Upper lobe of left lung (tissue), 6 donors: ENCODE measurements around the gene ZACN. TPM values are rescaled to one million over a fixed set of nuclear protein-coding genes. Genes with fewer than 3 reads are reported as not detected.

ENCODE experiments used
- ATAC-seq, 2 donors: fragments of 200-7000 bp; cut with Tn5 transposase; one replicate each; pipeline ENCODE4 v1.9.1; 2022; ENCODE audit warnings: mild to moderate bottlenecking in 2 of 2, moderate library complexity in 2 of 2; ENCODE audit not compliant: low FRiP score in 2 of 2
- DNase-seq, 2 donors: peaks; one replicate each; pipeline ENCODE4 v3.0.0-alpha.2; 2019 to 2020
- H3K27ac ChIP-seq, 4 donors: fragments of 200-600 bp; sonication (generic); one replicate each; pipeline ENCODE4 v1.5.1; 2016 to 2019
- H3K27me3 ChIP-seq, 4 donors: fragments of 200-600 bp; sonication (generic); one replicate each; pipeline ENCODE4 v1.5.1; 2017 to 2019
- H3K36me3 ChIP-seq, 4 donors: fragments of 200-600 bp; sonication (generic); one replicate each; pipeline ENCODE4 v1.5.1; 2016 to 2019
- H3K4me1 ChIP-seq, 4 donors: fragments of 200-600 bp; sonication (generic); one replicate each; pipeline ENCODE4 v1.5.1; 2018 to 2019
- H3K4me3 ChIP-seq, 4 donors: fragments of 200-600 bp; sonication (generic); one replicate each; pipeline ENCODE4 v1.5.1; 2017 to 2019; ENCODE audit warnings: mild to moderate bottlenecking in 2 of 4, moderate library complexity in 1 of 4
- H3K9me3 ChIP-seq, 4 donors: fragments of 200-600 bp; sonication (generic); one replicate each; pipeline ENCODE4 v1.5.1; 2018 to 2019
- CTCF ChIP-seq, 6 experiments: fragments of 450-650 bp in 4 of 6; fragments of 200-600 bp in 2 of 6; sonication (generic) in 2 of 6; IDR thresholded peaks; one replicate each; pipeline ENCODE4 v1.5.1; 2016 to 2019; ENCODE audit warnings: antibody characterized with exemption in 6 of 6
- EP300 ChIP-seq, 4 donors: sonication (generic); formaldehyde crosslinking; IDR thresholded peaks; one replicate each; pipeline ENCODE4 v1.5.1; 2017; ENCODE audit warnings: antibody characterized with exemption in 4 of 4, control low read depth in 2 of 4
- POLR2A ChIP-seq, 4 donors: fragments of 450-650 bp; IDR thresholded peaks; one replicate each; pipeline ENCODE4 v1.5.1; 2016 to 2017; ENCODE audit warnings: antibody characterized with exemption in 4 of 4, mild to moderate bottlenecking in 2 of 4
- POLR2AphosphoS5 ChIP-seq, 2 donors: sonication (generic); formaldehyde crosslinking; IDR thresholded peaks; one replicate each; pipeline ENCODE4 v1.5.1; 2017; ENCODE audit warnings: antibody characterized with exemption in 2 of 2
- WGBS, 2 donors: methylation state at CpG; one replicate each; pipeline ENCODE4 v1.1.5; 2017 to 2018; 5-methylcytosine and 5-hydroxymethylcytosine counted together
- total RNA-seq, 6 donors: library from RNA; depleted of rRNA in 4 of 6; stranded (reverse); fragments of >200 nt in 4 of 6; gene quantifications; one replicate each; pipeline versions ENCODE4 v1.1.0 to v1.2.1, GENCODE V29; 2016 to 2021
- donor health status: DM: no; HTN: no; CAD: no; lungs with moderate emphysema.
- donor health status: DM: no; HTN: yes; CAD: no; lungs with severe emphysema.

The ZACN gene
- total RNA-seq, 6 donors from 2014 or later, result not detected

GRCh38 chr17:76049239-76049638 is 29.7 kb upstream of the ZACN start:
- WGBS, 2 donors, result 76 to 81% methylated on average over 3 of the region's 3 CpGs
- Histone ChIP-seq H3K36me3 (peaks cover 36 to 96% (median 71%) of the 10 kb centered on the region in 4 donors), H3K27me3 (no peaks in the 10 kb centered on the region), H3K9me3 (no peaks in the 10 kb centered on the region), H3K4me1 (peaks cover 0 to 19% (median 7%) of the 10 kb centered on the region in 4 donors), H3K4me3 (no peak overlapping the region), H3K27ac (peak overlapping the region in 1 of 4 donors; percentile 19)
- no peak for DNase-seq
- no peak for ATAC-seq
- no peak for TF ChIP-seq CTCF (IDR thresholded peaks at IDR 0.05)
- TF ChIP-seq POLR2A (IDR thresholded peaks at IDR 0.05), result no peak
- peak in 1 of 2 donors; percentile 6 for TF ChIP-seq POLR2AphosphoS5 (IDR thresholded peaks at IDR 0.05)
- TF ChIP-seq EP300 (IDR thresholded peaks at IDR 0.05), result no peak

GRCh38 chr17:76049836-76050537 is 29.0 kb upstream of the ZACN start:
- peaks cover 0 to 20% (median 7%) of the 10 kb centered on the region in 4 donors for H3K4me1 ChIP-seq
- WGBS, 2 donors, result 85 to 89% methylated on average over 12 to 15 of the region's 15 CpGs
- peak overlapping the region; percentile 52 to 80 (median 70) for H3K27ac ChIP-seq
- peaks cover 31 to 96% (median 66%) of the 10 kb centered on the region in 4 donors for H3K36me3 ChIP-seq
- H3K9me3 ChIP-seq, result no peaks in the 10 kb centered on the region
- no peak for TF ChIP-seq POLR2A (IDR thresholded peaks at IDR 0.05)
- no peak for TF ChIP-seq POLR2AphosphoS5 (IDR thresholded peaks at IDR 0.05)
- no peak for TF ChIP-seq CTCF (IDR thresholded peaks at IDR 0.05)
- no peak for TF ChIP-seq EP300 (IDR thresholded peaks at IDR 0.05)
- H3K4me3 ChIP-seq, result no peak overlapping the region
- ATAC-seq (no peak), DNase-seq (no peak)
- H3K27me3 ChIP-seq, result no peaks in the 10 kb centered on the region

GRCh38 chr17:76050538-76051467 is 28.2 kb upstream of the ZACN start:
- Histone ChIP-seq H3K4me1 (peaks cover 0 to 20% (median 7%) of the 10 kb centered on the region in 4 donors), H3K27ac (peak overlapping the region; percentile 52 to 80 (median 70)), H3K4me3 (no peak overlapping the region), H3K27me3 (no peaks in the 10 kb centered on the region), H3K9me3 (no peaks in the 10 kb centered on the region), H3K36me3 (peaks cover 26 to 96% (median 61%) of the 10 kb centered on the region in 4 donors)
- peak in 1 of 2 donors; percentile 57 for DNase-seq
- ATAC-seq, result peak in 1 of 2 donors; percentile 65
- 67 to 81% methylated on average over 11 of the region's 11 CpGs for WGBS, 2 donors
- TF ChIP-seq EP300 (IDR thresholded peaks at IDR 0.05) (no peak), CTCF (IDR thresholded peaks at IDR 0.05) (no peak), POLR2A (IDR thresholded peaks at IDR 0.05) (no peak), POLR2AphosphoS5 (IDR thresholded peaks at IDR 0.05) (no peak)

- DNase-seq, result no peak
- no peaks in the 10 kb centered on the region for H3K27me3 ChIP-seq
- no peak overlapping the region for H3K4me3 ChIP-seq
- no peak for TF ChIP-seq CTCF (IDR thresholded peaks at IDR 0.05)
- TF ChIP-seq POLR2A (IDR thresholded peaks at IDR 0.05), result no peak
- no peak for TF ChIP-seq EP300 (IDR thresholded peaks at IDR 0.05)
- no peak for TF ChIP-seq POLR2AphosphoS5 (IDR thresholded peaks at IDR 0.05)
- 78 to 81% methylated on average over 6 of the region's 6 CpGs for WGBS, 2 donors
- H3K9me3 ChIP-seq, result no peaks in the 10 kb centered on the region
- H3K36me3 ChIP-seq, result peaks cover 29 to 96% (median 61%) of the 10 kb centered on the region in 4 donors
- H3K4me1 ChIP-seq, result peaks cover 0 to 20% (median 11%) of the 10 kb centered on the region in 4 donors
- no peak for ATAC-seq
- peak overlapping the region; percentile 63 to 80 (median 76) for H3K27ac ChIP-seq
These were observed 27.4 kb upstream of the ZACN start for GRCh38 chr17:76051561-76051960.
